Endothelial cell of hepatic sinusoid (primary cell): ENCODE results near the gene PSMA1.
"Not testable (repeated sequence)": the region's sequence is repeated elsewhere in the genome, so short reads cannot be mapped to it uniquely, and the experiment has no call there.

Source experiments
- in situ Hi-C: cut with HindIII; loops from 2 replicates; pipeline ENCODE4 v1.10.0; 2017; ENCODE audit warnings: low sequenced_read_pairs

The PSMA1 gene

DNA sequence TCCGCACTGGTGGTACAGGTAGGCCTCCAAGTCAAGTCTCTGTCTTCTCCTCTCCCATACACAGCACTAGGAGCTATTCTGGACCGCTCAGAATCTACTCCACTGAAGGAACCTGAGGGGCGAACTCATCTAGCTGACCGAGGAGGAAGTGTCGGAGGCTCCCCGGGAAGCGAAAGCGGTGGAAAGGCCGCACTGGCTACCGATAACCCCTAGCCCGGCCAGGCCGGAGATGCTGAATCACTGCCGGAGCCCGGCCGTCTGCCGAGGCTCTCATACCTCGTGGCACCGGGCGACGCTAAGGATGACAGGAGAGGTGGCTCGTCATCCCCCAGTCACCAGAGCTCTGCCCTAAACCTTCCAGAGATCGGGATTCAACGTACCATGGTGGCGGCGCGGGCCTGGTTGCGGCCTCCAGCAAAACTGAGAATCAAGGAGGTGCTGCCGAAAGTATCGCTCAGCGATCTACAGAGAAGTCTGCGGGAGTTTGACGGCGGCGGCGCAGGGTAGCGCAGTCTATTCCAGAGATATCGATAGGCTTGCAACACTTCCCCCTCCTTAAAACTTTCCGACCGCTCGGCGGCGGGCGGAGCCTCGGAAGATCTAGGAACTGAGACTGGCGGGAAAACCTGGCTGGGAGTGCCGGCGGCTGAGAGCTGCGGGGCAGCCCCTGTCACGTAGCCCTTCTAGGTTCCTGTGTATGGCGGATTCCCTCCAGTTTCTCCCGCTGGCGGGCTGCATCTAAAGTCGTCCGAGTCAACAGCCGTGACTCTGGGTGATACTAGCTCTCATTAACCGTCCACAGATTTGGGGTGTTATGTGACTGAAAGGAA, at the start of gene PSMA1:
Gene PSMA1, minus strand, starts transcription at position 470 of the 830 bp plus-strand sequence. Its CDS starts 87 bp downstream, at position 383.
- in situ Hi-C loops, result no loop called here

DNA sequence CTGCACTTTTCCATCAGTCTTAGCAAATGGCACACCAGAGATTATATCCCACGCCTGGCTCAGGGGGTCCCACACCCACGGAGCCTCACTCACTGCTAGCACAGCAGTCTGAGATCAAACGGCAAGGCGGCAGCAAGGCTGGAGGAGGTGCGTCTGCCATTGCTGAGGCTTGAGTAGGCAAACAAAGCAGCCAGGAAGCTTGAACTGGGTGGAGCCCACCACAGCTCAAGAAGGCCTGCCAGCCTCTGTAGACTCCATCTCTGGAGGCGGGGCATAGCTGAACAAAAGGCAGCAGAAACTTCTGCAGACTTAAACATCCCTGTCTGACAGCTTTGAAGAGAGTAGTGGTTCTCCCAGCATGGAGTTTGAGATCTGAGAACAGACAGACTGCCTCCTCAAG, 49.3 kb upstream of the PSMA1 start:
- in situ Hi-C loops, result not testable (repeated sequence)

DNA sequence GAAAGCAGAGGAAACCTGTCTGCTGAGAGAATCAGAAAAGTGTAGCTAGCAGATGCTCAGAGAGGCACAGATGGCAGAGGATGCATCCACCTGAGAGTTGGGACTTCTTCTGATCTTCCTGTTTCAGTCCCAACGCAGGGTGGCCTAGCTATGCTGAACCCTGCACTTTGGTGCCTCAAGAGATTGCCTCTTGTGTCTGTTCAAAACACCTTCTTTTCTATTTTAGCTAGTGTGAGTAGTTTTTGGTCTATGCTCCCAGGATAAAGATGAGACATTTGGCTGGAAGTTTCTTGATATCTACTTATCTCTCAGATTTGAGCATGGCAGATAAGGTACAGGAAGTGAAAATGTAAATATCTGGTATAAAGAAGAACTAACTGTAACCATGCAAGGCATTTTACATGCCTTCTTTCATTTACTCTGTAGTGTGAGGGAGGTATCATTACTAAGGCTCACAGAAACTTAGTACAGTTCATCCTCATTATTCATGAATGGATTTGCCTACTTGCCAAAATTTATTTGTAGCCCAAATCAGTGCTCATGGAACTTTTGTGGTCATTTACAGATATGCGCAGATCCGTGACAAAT, 47.0 kb upstream of the PSMA1 start:
- in situ Hi-C loops, result no loop called here

DNA sequence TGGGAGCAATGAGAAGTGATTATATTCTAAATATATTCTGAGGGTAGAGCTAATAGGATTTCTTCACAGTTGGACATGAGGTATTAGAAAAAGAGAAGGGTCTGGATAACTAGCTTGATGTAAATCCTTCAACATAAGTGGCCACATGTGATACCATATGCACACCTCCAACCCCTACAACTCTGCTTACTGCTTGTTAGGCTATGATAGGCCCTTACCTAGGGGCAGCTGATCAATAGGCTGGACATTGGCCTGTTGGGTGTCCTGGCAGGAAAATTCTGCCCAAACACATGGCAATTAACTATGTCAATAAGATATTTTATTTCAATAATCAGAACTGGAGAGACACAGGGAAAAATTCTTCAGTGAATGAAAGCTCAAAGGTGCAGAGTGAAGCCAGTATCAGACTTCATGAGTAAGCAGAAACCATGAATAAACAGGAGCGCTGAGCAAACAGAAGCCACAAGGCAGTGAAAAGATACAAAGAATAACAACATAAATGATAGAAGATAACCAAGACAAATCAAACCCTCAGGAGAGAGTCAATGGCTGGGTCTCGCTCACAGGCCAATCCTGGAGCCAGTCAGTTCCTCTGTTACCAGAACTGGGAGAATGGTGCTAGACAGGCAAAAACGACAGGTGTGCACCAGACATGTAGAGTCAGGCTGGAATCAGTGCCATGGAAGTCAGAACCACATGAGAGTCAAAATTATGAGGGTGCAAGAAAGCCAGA, 46.3 kb upstream of the PSMA1 start:
- in situ Hi-C loops, result no loop called here

DNA sequence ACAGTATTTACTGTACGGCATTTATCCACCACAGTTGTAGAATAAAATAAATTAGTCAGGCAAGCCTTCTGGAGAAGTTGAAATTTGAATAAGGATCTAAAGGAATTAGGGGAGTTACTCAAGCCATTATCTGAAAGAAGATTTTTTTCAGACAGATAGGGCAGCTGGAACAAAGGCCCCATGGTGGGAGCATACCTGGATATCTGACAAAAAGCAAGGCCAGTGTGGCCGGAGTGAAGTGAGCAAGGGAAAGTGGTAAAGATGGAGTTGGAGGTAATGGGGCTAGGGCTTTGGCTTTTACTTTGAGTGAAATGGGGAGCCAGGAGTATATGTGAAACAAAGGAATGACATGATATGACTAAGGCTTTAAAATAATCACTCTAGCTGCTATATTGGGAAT, 45.7 kb upstream of the PSMA1 start:
- in situ Hi-C loops, result no loop called here

DNA sequence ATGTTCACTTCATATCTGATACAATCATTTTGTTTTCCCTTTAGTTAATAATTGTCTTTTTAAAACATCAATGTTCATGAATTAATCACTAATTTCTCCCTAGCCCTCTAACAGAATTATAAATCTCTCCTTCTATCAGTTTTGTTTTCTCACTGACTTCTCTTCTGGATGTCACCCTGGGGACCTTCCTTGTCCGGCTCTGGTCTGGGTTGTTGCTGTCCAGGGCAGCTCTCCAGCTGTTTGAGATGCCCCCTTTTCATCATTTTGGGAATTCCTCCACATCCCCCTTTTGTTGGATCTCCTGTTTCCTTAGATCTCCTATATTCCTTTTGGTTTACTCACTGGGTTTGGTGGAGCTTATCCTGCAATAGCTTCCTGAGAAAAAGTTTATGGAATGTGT, 35.6 kb upstream of the PSMA1 start:
- in situ Hi-C loops, result no loop called here

DNA sequence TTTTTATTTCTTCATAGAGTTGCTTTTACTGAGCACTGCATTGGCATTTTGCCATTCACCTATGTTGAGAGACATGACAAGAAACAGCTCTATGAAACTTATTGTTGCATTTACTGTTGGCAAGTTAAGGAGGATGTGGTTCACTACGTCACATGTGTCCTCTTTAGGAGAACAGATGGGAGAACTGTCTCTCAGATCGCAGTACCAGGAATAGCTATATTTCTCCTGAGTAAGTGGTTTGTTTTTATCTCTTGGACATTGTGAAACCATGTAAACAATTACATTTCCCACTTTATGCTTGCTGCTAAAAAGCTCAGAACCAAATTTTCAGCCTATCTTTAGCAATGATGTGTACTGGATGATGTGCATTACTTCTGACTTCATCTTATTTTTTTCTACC, 34.8 kb upstream of the PSMA1 start:
- in situ Hi-C loops, result no loop called here

DNA sequence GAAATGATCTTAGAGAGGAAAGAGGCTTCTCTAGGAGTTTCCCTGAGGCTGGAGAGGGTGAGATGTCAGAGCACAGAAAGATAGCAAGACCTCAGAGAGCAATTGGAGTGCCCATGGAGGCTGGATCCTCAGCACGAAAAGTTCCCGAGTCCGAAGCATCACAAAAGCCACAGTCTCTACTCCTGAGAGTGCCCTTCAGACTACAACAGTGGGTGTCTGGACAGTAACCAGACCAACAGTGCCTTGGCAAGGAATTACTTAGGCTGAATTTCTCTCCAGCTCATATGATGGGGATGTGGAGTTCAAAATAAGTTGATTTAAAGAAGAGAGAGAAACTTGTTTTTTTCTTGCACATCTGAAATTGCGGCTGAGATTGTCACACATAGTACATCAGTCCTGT, 31.9 kb upstream of the PSMA1 start:
- in situ Hi-C loops, result no loop called here

DNA sequence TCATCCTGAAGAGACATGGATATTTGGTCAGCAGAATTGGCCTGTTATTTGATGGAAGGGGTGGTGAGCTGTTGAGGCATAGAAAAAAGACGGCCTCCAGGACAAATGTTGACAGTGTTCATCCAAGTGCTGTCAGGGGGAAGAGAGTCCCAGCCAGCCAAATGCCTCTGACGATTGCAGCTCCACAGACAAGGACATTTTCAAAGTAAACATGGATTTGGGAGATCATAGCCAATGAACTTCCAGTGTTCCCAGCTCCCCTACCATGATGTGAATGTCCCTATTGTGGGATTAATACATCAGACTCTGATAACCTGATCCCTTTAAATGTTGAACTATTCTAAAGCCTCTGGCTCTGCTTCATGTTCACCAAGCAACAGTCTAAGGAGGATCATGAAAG, 31.2 kb upstream of the PSMA1 start:
- in situ Hi-C loops, result no loop called here

DNA sequence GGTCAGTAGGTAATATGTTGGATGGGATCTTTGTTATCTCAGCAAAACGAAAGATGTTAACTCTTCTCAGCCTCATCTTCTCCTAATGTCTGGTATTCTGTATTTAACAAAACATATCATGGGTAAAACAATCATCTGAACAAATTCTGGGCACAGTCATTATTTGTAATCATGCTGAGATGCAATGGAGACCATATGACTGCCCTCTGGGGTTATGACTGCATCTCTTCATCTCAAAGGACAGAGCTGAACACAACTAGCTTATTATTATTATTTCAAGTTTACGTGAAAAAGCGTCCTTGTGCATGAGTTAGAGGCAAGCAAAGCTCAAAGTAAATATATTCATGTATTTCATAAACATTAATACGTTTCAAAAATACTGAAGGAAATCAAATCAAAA, 29.7 kb upstream of the PSMA1 start:
- in situ Hi-C loops, result no loop called here

DNA sequence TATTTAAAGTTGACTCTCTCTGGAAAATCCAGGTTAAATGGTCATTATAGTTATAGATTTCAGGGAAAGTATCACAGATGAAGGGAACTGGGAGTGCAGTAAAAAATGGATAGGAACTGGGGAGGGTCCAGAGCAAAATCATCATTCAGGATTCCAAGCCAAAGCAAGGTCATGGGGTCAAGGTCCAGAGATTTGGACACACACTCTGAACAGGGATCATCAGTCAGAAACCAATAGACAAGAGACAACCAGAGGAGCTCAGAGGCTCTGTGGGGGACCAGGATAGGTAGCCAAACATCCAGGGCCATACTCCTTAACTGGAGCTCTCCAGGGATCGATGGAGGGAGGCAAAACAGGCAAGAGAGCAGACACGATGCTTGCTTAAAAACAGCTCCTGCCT, 27.3 kb upstream of the PSMA1 start:
- in situ Hi-C loops, result no loop called here

DNA sequence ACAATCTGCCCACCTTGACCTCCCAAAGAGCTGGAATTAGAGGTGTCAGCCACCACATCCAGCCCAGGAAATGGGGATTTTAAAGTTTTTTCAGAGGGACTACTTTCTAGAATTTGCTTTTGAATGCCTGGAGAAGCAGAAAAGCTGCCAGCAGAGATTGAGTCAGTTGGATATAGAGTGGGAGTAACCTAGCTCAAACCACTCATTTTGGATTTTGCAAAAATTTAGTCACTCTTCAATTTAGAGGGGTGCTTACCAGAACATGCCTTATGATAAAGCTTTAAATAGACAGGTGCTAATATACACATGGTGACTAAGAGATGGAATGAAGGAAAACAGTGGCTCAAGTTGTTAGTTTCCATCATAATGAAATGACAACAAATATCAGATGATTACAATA, 26.5 kb upstream of the PSMA1 start:
- in situ Hi-C loops, result no loop called here

DNA sequence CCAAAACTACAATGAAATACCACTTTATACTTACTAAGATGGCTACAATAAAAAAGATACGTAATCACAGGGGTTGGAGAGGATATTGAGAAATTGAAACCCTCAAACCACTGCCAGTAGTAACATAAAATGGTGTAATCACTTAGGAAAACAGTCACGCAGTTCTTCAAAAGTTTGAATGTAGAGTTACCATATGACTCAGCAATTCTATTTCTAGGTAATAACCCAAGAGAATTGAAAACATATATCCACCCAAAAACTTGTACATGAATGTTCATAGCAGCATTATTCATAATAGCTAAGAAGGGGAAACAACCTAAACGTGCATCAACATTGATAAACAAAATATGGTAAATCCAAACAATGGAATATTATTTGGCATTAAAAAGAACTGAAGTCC, 24.4 kb upstream of the PSMA1 start:
- in situ Hi-C loops, result no loop called here

DNA sequence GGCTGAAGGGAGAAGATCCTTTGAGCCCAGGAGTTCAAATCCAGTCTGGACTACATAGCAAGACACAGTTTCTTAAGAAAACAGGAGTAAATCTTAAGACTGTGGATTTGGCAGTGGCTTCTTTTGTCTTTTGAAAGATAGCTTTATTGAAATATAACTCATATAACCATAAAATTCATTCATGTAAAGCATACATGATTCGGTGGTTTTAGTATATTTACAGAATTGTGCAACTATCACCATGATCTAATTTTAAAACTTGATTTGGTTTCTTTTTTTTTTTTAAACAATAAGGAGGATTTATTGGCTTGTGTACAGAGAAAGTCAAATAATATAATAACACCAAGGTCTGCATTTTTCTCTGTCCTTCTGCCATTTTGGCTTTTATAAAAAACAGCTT, 23.1 kb upstream of the PSMA1 start:
- in situ Hi-C loops, result no loop called here

DNA sequence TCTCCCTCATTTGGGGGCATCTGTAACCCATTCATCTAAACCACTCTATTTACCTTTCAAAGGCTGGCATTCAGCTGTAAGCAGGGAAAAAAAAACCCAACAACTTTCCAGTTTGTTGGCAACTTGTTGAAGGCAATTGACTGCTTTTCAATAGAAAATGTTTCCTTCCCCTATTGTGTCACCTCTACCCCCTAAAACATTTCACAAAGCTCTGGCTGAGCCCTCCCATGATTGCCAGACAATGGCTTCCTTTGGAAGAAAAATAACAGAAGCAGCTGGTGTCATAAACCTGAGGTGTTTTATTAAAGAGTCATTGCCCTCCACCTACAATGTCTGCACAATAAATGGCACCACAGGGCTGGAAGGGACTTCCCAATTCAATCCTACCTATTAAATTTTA, 22.1 kb upstream of the PSMA1 start:
- in situ Hi-C loops, result no loop called here

DNA sequence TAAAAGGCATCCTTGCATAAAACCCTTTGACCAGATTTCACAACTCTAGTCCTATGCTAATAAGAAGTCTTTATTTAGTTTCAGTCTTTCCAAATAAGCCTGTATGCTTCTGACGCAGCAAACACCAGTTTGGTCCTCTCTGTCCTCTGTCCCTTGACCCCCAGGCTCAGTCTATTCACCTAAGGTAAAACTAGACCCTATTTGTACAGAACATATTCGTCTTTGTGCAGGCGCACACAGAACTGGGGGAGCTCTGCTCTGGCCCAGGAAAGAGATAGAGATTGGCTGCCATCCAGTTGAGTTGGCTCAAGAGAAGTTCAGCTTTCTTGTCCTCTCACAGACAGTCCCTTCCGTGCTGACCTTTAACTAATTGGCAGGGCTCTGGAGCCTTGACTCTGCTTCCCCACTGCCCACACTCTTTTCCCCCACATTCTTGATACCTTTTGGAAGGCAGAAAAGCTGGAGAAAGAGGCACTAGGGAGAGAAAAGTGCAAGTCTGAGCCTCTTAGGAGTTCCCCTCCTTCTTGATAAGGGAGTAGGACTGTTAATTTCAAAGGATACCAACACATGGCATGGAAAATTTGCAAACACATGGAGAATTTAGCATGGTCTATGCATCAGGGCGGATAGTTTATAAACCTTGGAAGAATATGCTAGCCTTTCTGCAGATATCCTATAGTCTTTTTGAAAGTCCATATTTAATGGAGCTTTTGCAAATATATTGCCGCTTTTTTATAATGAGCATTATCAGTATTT, 21.2 kb upstream of the PSMA1 start:
- in situ Hi-C loops, result no loop called here

DNA sequence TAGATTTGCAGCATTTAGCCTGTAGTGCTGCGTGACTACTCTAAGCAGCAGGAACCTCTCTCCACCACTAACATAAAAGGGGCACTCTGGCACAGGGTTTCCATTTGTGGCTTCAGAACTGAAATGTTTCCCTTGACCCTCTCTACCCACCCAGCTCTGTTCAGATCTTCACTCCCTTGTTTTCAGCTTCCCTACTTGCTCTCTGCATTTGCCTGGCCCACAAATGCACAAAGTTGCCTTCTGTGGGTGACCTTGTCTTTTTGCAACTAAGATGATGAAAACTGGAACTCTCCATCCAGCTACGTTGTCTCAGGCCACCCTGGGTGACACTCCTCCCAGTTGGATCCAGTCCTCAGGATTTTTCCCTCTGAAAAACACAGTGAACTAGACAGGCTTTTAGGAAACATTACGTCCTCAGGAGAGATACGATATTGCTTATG, 19.8 kb upstream of the PSMA1 start:
- in situ Hi-C loops, result no loop called here

DNA sequence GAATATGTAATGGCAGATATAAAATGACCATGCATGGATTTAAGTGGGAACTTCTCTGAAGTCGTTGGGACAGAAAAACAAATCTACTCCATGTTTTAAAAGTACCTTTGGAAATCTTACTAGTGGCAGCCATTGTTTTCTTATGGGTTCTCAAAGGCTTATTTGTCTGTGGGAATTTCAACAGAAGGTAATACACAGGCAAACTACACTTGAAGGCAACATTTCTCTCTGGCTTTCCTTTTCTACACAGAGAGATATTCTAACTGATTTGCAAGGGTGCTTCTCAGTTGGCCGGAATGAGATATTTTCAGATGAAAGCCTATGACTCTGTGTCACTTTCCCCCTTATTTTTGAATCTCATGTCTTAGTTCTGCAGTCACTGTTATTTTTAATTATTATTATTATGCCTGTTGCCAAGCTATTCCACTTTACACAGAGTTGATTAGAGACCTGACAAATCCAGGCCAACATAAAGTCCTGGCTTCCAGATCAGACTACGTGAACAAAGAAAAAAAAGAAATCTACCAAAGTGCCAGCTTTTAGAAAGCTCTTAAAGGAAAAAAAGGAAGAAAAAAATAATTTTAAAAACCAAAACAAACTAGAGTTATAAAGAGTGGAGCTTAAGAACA, 18.9 kb upstream of the PSMA1 start:
- in situ Hi-C loops, result no loop called here

DNA sequence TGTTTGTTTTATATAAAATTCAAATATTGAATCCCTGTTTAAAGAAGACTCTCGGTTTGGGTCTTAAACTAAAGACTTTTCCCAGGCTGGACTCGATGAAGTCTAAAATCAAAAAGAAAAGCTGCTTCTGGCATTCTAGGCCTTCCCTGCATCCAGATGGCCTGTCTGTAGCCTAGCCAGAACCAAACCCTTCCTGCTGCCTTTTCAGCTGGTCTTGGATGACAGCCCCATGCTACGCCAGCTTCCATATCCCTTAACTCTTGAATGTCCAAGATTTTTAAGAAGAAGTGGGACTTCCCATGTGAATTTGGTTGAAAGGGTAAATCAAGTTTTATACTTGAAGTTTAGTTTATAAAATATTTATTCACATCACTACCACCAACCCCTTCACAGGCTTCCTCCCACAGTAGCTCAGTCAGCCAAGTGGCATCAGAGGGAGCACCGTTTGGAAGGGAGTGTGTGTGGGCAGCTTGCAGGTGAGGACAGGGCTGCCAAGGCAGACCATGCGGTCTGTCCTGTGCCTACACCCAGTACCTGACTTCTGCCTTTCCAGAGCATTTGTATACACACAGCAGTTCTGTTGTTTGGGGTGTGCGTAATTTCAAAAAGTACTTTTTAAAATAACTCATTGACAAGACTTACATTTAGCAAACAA, 18.2 kb upstream of the PSMA1 start:
- in situ Hi-C loops, result no loop called here

DNA sequence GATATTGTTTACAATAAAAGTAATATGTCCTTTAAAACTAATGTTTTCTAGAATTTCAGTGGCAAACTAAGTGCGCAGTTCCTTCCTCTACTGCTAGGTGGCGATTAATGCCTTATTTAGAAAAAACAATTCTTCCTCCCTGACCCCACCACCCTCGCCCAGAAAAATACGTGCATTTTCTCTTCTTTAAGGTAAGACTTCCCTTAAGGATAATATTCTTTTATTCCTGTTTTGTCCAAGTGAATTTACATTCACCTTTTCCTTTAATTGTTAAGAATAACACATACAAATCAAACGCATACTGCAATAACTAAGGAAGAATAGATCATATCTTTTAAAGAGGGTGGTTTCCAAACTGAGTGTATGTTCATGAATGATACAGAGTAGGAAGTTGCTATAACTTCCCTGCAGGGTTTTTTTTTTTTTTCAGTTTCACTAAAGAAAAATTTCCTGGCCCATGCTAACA, 17.0 kb upstream of the PSMA1 start:
- in situ Hi-C loops, result no loop called here
